A673 (cell line): ENCODE measurements around the gene MSI2.

Source experiments
- CTCF ChIP-seq: fragments of 300-800, 200-600 bp; sonication (generic); conservative IDR thresholded peaks from 2 replicates; pipeline ENCODE4 v1.5.1; 2017; ENCODE audit warnings: low read depth, mild to moderate bottlenecking, antibody characterized with exemption, low read length, moderate library complexity, mixed read lengths
- EZH2 ChIP-seq: fragments of 200-600 bp; sonication (generic); IDR thresholded peaks from 2 replicates; pipeline ENCODE4 v1.6.1; 2017; ENCODE audit warnings: borderline replicate concordance, low read depth, mild to moderate bottlenecking, mixed read lengths, antibody characterized with exemption, low read length; ENCODE audit not compliant: poor library complexity, severe bottlenecking

GRCh38 chr17:57313097-57313835 is 56.9 kb downstream of the MSI2 start:
- TF ChIP-seq CTCF: no peak
- TF ChIP-seq EZH2: no peak
